ENCODE results near the gene PTK7. TPM values are rescaled to one million over a fixed set of nuclear protein-coding genes. Genes with fewer than 3 reads are reported as not detected.

PTK7 gene
- total and polyA plus RNA-seq, 2 of the 8 experiments (the other 6 are each of a cell fraction or from before 2014, with no cell fraction given), result 110 to 138 TPM

GRCh38 chr6:43093436-43094289 lies 17.5 kb downstream of the PTK7 start:
- Histone ChIP-seq H3K23ac (ENCODE audit: insufficient read length) (no peak overlapping the region), H4K5ac (ENCODE audit: insufficient read length, low read depth, low read length) (no peak overlapping the region), H2AK5ac (ENCODE audit: low read depth, low read length) (no peak overlapping the region), H2BK20ac (ENCODE audit: low read length) (no peak overlapping the region), H3K9ac (replicated peaks in 1 of 4; ENCODE audit: extremely low read depth in 1 of 4, low read depth in 3 of 4, low read length in 3 of 4) (no peak overlapping the region; a peak in 1 of 7 replicates), H4K20me1 (replicated peaks in 1 of 2; ENCODE audit: control insufficient read depth in 1 of 2, insufficient read depth in 2 of 2, low read length in 2 of 2) (peaks cover 0 to 4% of the 10 kb centered on the region in 2 experiments), H2BK15ac (ENCODE audit: low read length) (peak overlapping the region; percentile 97; the same call in 1 of the 2 replicates), H3K9me3 (ENCODE audit: insufficient read depth in 2 of 2, low read depth in 1 of 2, low read length in 1 of 2) (no peaks in the 10 kb centered on the region), H3K36me3 (ENCODE audit: control insufficient read depth in 2 of 4, insufficient read depth in 4 of 4, low read length in 3 of 4) (no peaks in the 10 kb centered on the region), H4K8ac (ENCODE audit: extremely low read depth, insufficient read depth, low read length) (no peak overlapping the region), H3K4me3 (ENCODE audit: extremely low read depth in 1 of 4, insufficient read depth in 2 of 4, low read depth in 3 of 4, low read length in 4 of 4) (no peak overlapping the region), H2BK12ac (ENCODE audit: low read depth, low read length) (peak overlapping the region; percentile 89), H4K91ac (replicated peaks; ENCODE audit: insufficient read length, low read length) (no peak overlapping the region), H3K23me2 (ENCODE audit: low read depth, low read length) (0 out of 2 replicates have a peak, but pooled peaks cover 2% of the 10 kb centered on the region), H3K27ac (ENCODE audit: low read depth, low read length) (no peak overlapping the region), H2BK5ac (ENCODE audit: low read depth, low read length) (peak overlapping the region; percentile 57; the same call in 1 of the 2 replicates), H3K18ac (ENCODE audit: extremely low read depth, low read length) (0 out of 2 replicates have a peak overlapping the region, but pooled peaks have one; percentile 6), H2AFZ (ENCODE audit: low read length) (no peak overlapping the region), H3K79me1 (ENCODE audit: low read depth, low read length) (peaks cover 13% of the 10 kb centered on the region), H3K4ac (replicated peaks; ENCODE audit: insufficient read length, low read depth, low read length) (peak overlapping the region; percentile 19), H3K4me1 (replicated peaks in 1 of 4; ENCODE audit: control insufficient read depth in 3 of 4, insufficient read depth in 4 of 4, low read length in 3 of 4) (peaks cover 25 to 45% (median 33%) of the 10 kb centered on the region in 4 experiments), H3K14ac (ENCODE audit: insufficient read length) (no peak overlapping the region), H2BK120ac (replicated peaks; ENCODE audit: low read depth, low read length) (no peak overlapping the region), H3K79me2 (ENCODE audit: control insufficient read depth in 1 of 2, insufficient read depth in 2 of 2, low read length in 2 of 2) (peaks cover 4 to 79% of the 10 kb centered on the region in 2 experiments), H3K27me3 (replicated peaks in 1 of 4; ENCODE audit: control insufficient read depth in 3 of 4, extremely low read depth in 1 of 4, insufficient read depth in 3 of 4, low read length in 3 of 4) (no peaks in the 10 kb centered on the region), H3K56ac (replicated peaks; ENCODE audit: insufficient read length, low read depth, low read length) (no peak overlapping the region), H3K4me2 (ENCODE audit: insufficient read depth in 1 of 2, low read depth in 2 of 2, low read length in 2 of 2) (peak overlapping the region; percentile 25 to 30; a peak in 3 of 4 replicates)
- ChIA-PET POLR2A (ENCODE audit: partially characterized antibody) (interaction anchor here (1.0 to 1.3 kb wide), 4 partner anchors 12 to 612 kb away, joined by 3 to 4 read pairs (median 3); partner anchors contain the start of gene PTK7), CTCF (ENCODE audit: partially characterized antibody) (interaction anchor here (0.6 to 2.8 kb wide), 5 partner anchors 14 to 50 kb away, joined by 3 to 9 read pairs (median 3); no protein-coding TSS in a partner anchor)
- DNase-seq (ENCODE audit: low read depth in 1 of 2, low spot score in 2 of 2) (no peak), FAIRE-seq (no peak)
- 74% methylated on average over 9 of the region's 9 CpGs; no CpG with 5 or more reads in 1 of the 2 experiments for WGBS, 2 experiments (ENCODE audit: extremely low coverage in 1 of 2, insufficient coverage in 1 of 2, insufficient read length in 1 of 2, insufficient replicate concordance in 2 of 2, low coverage in 1 of 2, low lambda C conversion rate in 2 of 2, missing lambda C conversion rate in 1 of 2)
- TF ChIP-seq SIRT6 (IDR thresholded peaks at IDR 0.05; ENCODE audit: low read length) (no peak), ASH2L (IDR thresholded peaks at IDR 0.05; ENCODE audit: low read length) (no peak), KDM4A (IDR thresholded peaks at IDR 0.05; ENCODE audit: low read depth, low read length, severe bottlenecking) (no peak), YY1 (IDR thresholded peaks at IDR 0.05; ENCODE audit: low read depth, low read length) (no peak), SP4 (IDR thresholded peaks at IDR 0.05; ENCODE audit: low read length) (no peak), TBP (IDR thresholded peaks at IDR 0.05; ENCODE audit: low read depth, low read length) (no peak), TAF7 (optimal IDR thresholded peaks at IDR 0.05; ENCODE audit: borderline replicate concordance, low read depth, low read length) (no peak), JUND (IDR thresholded peaks at IDR 0.05; ENCODE audit: low read length) (no peak), RXRA (IDR thresholded peaks at IDR 0.05; ENCODE audit: insufficient read depth, low read depth, low read length) (no peak), EZH2 (IDR thresholded peaks at IDR 0.05; ENCODE audit: low read depth, low read length, severe bottlenecking) (no peak), FOSL1 (IDR thresholded peaks at IDR 0.05; ENCODE audit: insufficient read depth, low read depth, low read length) (no peak), PHF8 (conservative IDR thresholded peaks at IDR 0.05; ENCODE audit: low read depth, low read length) (no peak)
